ENCODE measurements around the gene PTPRG. TPM values are rescaled to one million over a fixed set of nuclear protein-coding genes. Genes with fewer than 3 reads are reported as not detected.

PTPRG gene
- total RNA-seq, 4 donors from 2014 or later: 33.5 to 56.6 (median 46.9) TPM

GRCh38 chr3:61897848-61898247 is 336.5 kb downstream of the PTPRG start:
- DNase-seq: no peak
- Histone ChIP-seq H3K27me3 (no peaks in the 10 kb centered on the region), H3K9me3 (no peaks in the 10 kb centered on the region), H3K36me3 (no peaks in the 10 kb centered on the region), H3K27ac (no peak overlapping the region), H3K4me3 (no peak overlapping the region), H3K4me1 (peaks cover 0 to 8% (median 0%) of the 10 kb centered on the region in 4 donors)
- TF ChIP-seq CTCF (IDR thresholded peaks at IDR 0.05) (no peak), POLR2A (IDR thresholded peaks at IDR 0.05) (no peak)

GRCh38 chr3:61899700-61900462 is 338.5 kb downstream of the PTPRG start:
- Histone ChIP-seq H3K4me3 (no peak overlapping the region), H3K9me3 (no peaks in the 10 kb centered on the region), H3K36me3 (no peaks in the 10 kb centered on the region), H3K4me1 (peaks cover 0 to 13% (median 0%) of the 10 kb centered on the region in 4 donors), H3K27me3 (no peaks in the 10 kb centered on the region), H3K27ac (no peak overlapping the region)
- no peak for TF ChIP-seq POLR2A (IDR thresholded peaks at IDR 0.05)
- TF ChIP-seq CTCF (IDR thresholded peaks at IDR 0.05): no peak
- no peak for DNase-seq

GRCh38 chr3:61901496-61901895 is 340.1 kb downstream of the PTPRG start:
- TF ChIP-seq CTCF (IDR thresholded peaks at IDR 0.05) (no peak), POLR2A (IDR thresholded peaks at IDR 0.05) (no peak)
- no peak overlapping the region for H3K27ac ChIP-seq
- no peak for DNase-seq
- no peaks in the 10 kb centered on the region for H3K9me3 ChIP-seq
- H3K27me3 ChIP-seq: no peaks in the 10 kb centered on the region
- no peak overlapping the region for H3K4me3 ChIP-seq
- no peaks in the 10 kb centered on the region for H3K36me3 ChIP-seq
- H3K4me1 ChIP-seq: peaks cover 0 to 13% (median 0%) of the 10 kb centered on the region in 4 donors

GRCh38 chr3:61901986-61902385 is 340.6 kb downstream of the PTPRG start:
- Histone ChIP-seq H3K4me1 (peaks cover 0 to 13% (median 0%) of the 10 kb centered on the region in 4 donors), H3K4me3 (no peak overlapping the region), H3K9me3 (no peaks in the 10 kb centered on the region), H3K36me3 (no peaks in the 10 kb centered on the region), H3K27ac (no peak overlapping the region), H3K27me3 (no peaks in the 10 kb centered on the region)
- TF ChIP-seq CTCF (IDR thresholded peaks at IDR 0.05): no peak
- TF ChIP-seq POLR2A (IDR thresholded peaks at IDR 0.05): no peak
- DNase-seq: no peak

- Histone ChIP-seq H3K4me1 (peaks cover 0 to 13% (median 0%) of the 10 kb centered on the region in 4 donors), H3K27me3 (no peaks in the 10 kb centered on the region), H3K9me3 (no peaks in the 10 kb centered on the region), H3K36me3 (no peaks in the 10 kb centered on the region), H3K4me3 (no peak overlapping the region), H3K27ac (no peak overlapping the region)
- DNase-seq: no peak
- TF ChIP-seq CTCF (IDR thresholded peaks at IDR 0.05) (no peak), POLR2A (IDR thresholded peaks at IDR 0.05) (no peak)
These were observed 341.7 kb downstream of the PTPRG start for GRCh38 chr3:61903074-61903473.
